Lung (tissue), 12 donors: ENCODE data around the gene PDE8A. TPM values are rescaled to one million over a fixed set of nuclear protein-coding genes. Genes with fewer than 3 reads are reported as not detected.

Experiments
- ATAC-seq: fragments of 200-7000 bp; cut with Tn5 transposase; one replicate; pipeline ENCODE4 v1.9.1; 2020; ENCODE audit warnings: moderate number of reproducible peaks; ENCODE audit not compliant: insufficient read depth, low FRiP score
- DNase-seq, 3 donors: peaks; one replicate each; pipeline ENCODE4 v3.0.0-alpha.2; 2013 to 2017
- H3K27ac ChIP-seq, 2 donors: one replicate each; pipeline ENCODE4 v1.5.1; 2013; ENCODE audit warnings: mild to moderate bottlenecking in 2 of 2, moderate library complexity in 2 of 2, control low read depth in 1 of 2, inconsistent platforms in 1 of 2, low read depth in 1 of 2, low read length in 1 of 2
- H3K27me3 ChIP-seq, 3 donors: one replicate each; pipeline ENCODE4 v1.5.1; 2013; ENCODE audit warnings: low read length in 2 of 3; ENCODE audit not compliant: control insufficient read depth in 3 of 3, insufficient read depth in 3 of 3
- H3K36me3 ChIP-seq, 4 donors: one replicate each; pipeline ENCODE4 v1.5.1; 2013; ENCODE audit warnings: low read length in 4 of 4, mild to moderate bottlenecking in 1 of 4, moderate library complexity in 1 of 4; ENCODE audit not compliant: control insufficient read depth in 4 of 4, insufficient read depth in 4 of 4
- H3K4me1 ChIP-seq, 5 donors: one replicate each; pipeline ENCODE4 v1.5.1; 2013; ENCODE audit warnings: low read length in 5 of 5, mild to moderate bottlenecking in 2 of 5, moderate library complexity in 1 of 5; ENCODE audit not compliant: control insufficient read depth in 5 of 5, insufficient read depth in 5 of 5
- H3K4me3 ChIP-seq: one replicate; pipeline ENCODE4 v1.5.1; 2013; ENCODE audit warnings: mild to moderate bottlenecking, control low read depth, moderate library complexity
- H3K9ac ChIP-seq, 2 donors: one replicate each; pipeline ENCODE4 v1.5.1; 2013; ENCODE audit warnings: low read length in 2 of 2, control low read depth in 1 of 2; ENCODE audit not compliant: insufficient read depth in 1 of 2
- H3K9me3 ChIP-seq, 4 donors: one replicate each; pipeline ENCODE4 v1.5.1; 2013; ENCODE audit warnings: low read length in 3 of 4, mild to moderate bottlenecking in 1 of 4, moderate library complexity in 1 of 4; ENCODE audit not compliant: control insufficient read depth in 4 of 4, insufficient read depth in 3 of 4
- CTCF ChIP-seq: IDR thresholded peaks from 2 replicates; pipeline ENCODE4 v1.5.1; 2012; ENCODE audit warnings: mild to moderate bottlenecking; ENCODE audit errors: control extremely low read depth, extremely low read depth
- WGBS, 2 donors: extraction: QIAGEN DNeasy Blood & Tissue Kit; methylation state at CpG; one replicate each; pipeline ENCODE4 v1.1.7; 2013; 5-methylcytosine and 5-hydroxymethylcytosine counted together
- polyA plus RNA-seq, 2 donors: library from polyadenylated mRNA; stranded (reverse); fragments of 200-250 nt; gene quantifications; one replicate each; pipeline ENCODE4 v1.2.1, GENCODE V29; 2013
- total RNA-seq, 2 donors: library from RNA; depleted of rRNA in 1 of 2; stranded (reverse); fragments of >200 nt in 1 of 2; gene quantifications; one replicate each; pipeline ENCODE4 v1.2.1, GENCODE V29; 2014 to 2021
- donor health status: control.
- donor health status: control.
- donor health status: Bipolar disorder and iron deficiency.
- donor health status: healthy.
- donor health status: DM: yes; HTN: yes; CAD: no.

Gene PDE8A
- total and polyA plus RNA-seq, 4 donors: 13.7 to 87.7 (median 33.5) TPM

GRCh38 chr15:84938726-84939125 lies 42.9 kb upstream of the PDE8A start:
- DNase-seq (no peak), ATAC-seq (no peak)
- Histone ChIP-seq H3K9me3 (peaks cover 0 to 2% (median 0%) of the 10 kb centered on the region in 4 donors), H3K27ac (no peak overlapping the region), H3K36me3 (no peaks in the 10 kb centered on the region), H3K4me3 (no peak overlapping the region), H3K9ac (no peak overlapping the region), H3K4me1 (no peaks in the 10 kb centered on the region), H3K27me3 (no peaks in the 10 kb centered on the region)
- 89 to 93% methylated on average over 1 of the region's 1 CpG for WGBS, 2 donors
- TF ChIP-seq CTCF: no peak

- DNase-seq: no peak
- Histone ChIP-seq H3K9ac (no peak overlapping the region), H3K36me3 (no peaks in the 10 kb centered on the region), H3K4me1 (no peaks in the 10 kb centered on the region), H3K4me3 (no peak overlapping the region), H3K9me3 (no peaks in the 10 kb centered on the region), H3K27ac (no peak overlapping the region), H3K27me3 (no peaks in the 10 kb centered on the region)
- WGBS, 2 donors: 69 to 77% methylated on average over 3 of the region's 3 CpGs
- ATAC-seq: no peak
- TF ChIP-seq CTCF: no peak
These were observed 41.3 kb upstream of the PDE8A start for GRCh38 chr15:84940399-84940798.

- no peaks in the 10 kb centered on the region for H3K4me1 ChIP-seq
- H3K9me3 ChIP-seq: no peaks in the 10 kb centered on the region
- no peak for DNase-seq
- H3K27me3 ChIP-seq: no peaks in the 10 kb centered on the region
- WGBS, 2 donors: 95% methylated on average over 2 of the region's 2 CpGs
- no peak overlapping the region for H3K9ac ChIP-seq
- H3K4me3 ChIP-seq: no peak overlapping the region
- no peaks in the 10 kb centered on the region for H3K36me3 ChIP-seq
- ATAC-seq: no peak
- no peak for TF ChIP-seq CTCF
- H3K27ac ChIP-seq: no peak overlapping the region
These were observed 39.2 kb upstream of the PDE8A start for GRCh38 chr15:84942456-84942855.

- no peak for ATAC-seq
- no peaks in the 10 kb centered on the region for H3K27me3 ChIP-seq
- H3K4me1 ChIP-seq: no peaks in the 10 kb centered on the region
- no peak for DNase-seq
- no peak overlapping the region for H3K4me3 ChIP-seq
- H3K36me3 ChIP-seq: no peaks in the 10 kb centered on the region
- 91% methylated on average over 10 of the region's 10 CpGs for WGBS, 2 donors
- H3K27ac ChIP-seq: no peak overlapping the region
- TF ChIP-seq CTCF: no peak
- no peaks in the 10 kb centered on the region for H3K9me3 ChIP-seq
- no peak overlapping the region for H3K9ac ChIP-seq
These were observed 37.3 kb upstream of the PDE8A start for GRCh38 chr15:84944311-84944710.
